ENCODE data around the gene CYBB.

GRCh38 chrX:37820646-37821045, 40.8 kb downstream of the CYBB start:
- TF ChIP-seq NANOG (IDR thresholded peaks at IDR 0.05; ENCODE audit: borderline replicate concordance) (no peak), CTCF (conservative IDR thresholded peaks at IDR 0.05; ENCODE audit: low read depth in 2 of 2) (no peak), POLR2AphosphoS5 (IDR thresholded peaks at IDR 0.05; ENCODE audit: low read depth) (no peak), EZH2 (IDR thresholded peaks at IDR 0.05; ENCODE audit: low read depth, unreplicated experiment) (no peak), REST (IDR thresholded peaks at IDR 0.05; ENCODE audit: unreplicated experiment) (no peak), ZNF114 (CRISPR knock-in tag; IDR thresholded peaks at IDR 0.05) (no peak), EZH2phosphoT487 (IDR thresholded peaks at IDR 0.05; ENCODE audit: unreplicated experiment) (no peak), ETS1 (IDR thresholded peaks at IDR 0.05) (no peak), JUNB (IDR thresholded peaks at IDR 0.05; ENCODE audit: unreplicated experiment) (no peak), STAT1 (IDR thresholded peaks at IDR 0.05; ENCODE audit: unreplicated experiment) (no peak)
